Central memory CD8-positive, alpha-beta T cell (primary cell): ENCODE data around the gene MAN2A1.
"Not testable (repeated sequence)": the region's sequence is repeated elsewhere in the genome, so short reads cannot be mapped to it uniquely, and the experiment has no call there.

ENCODE experiments used
- ATAC-seq: fragments of 150-1000 bp; cut with Tn5 transposase; replicated peaks from 2 replicates; pipeline ENCODE4 v1.10.0; 2022; ENCODE audit warnings: mild to moderate bottlenecking, moderate FRiP score, moderate number of reproducible peaks; ENCODE audit not compliant: poor library complexity, severe bottlenecking; ENCODE audit errors: extremely low read depth
- DNase-seq, 2 donors: peaks; one replicate each; pipeline ENCODE4 v3.0.0; 2021; ENCODE audit warnings: low spot score in 2 of 2
- H3K27ac Mint-ChIP-seq: one replicate; pipeline ENCODE4 v1.8.0; 2022; ENCODE audit warnings: low read depth, mild to moderate bottlenecking, moderate library complexity, mixed read lengths
- H3K27me3 Mint-ChIP-seq: one replicate; pipeline ENCODE4 v1.8.0; 2022; ENCODE audit warnings: mixed read lengths
- H3K36me3 Mint-ChIP-seq: one replicate; pipeline ENCODE4 v1.8.0; 2022; ENCODE audit warnings: mild to moderate bottlenecking, moderate library complexity, mixed read lengths; ENCODE audit not compliant: insufficient read depth
- H3K4me1 Mint-ChIP-seq: one replicate; pipeline ENCODE4 v1.8.0; 2022; ENCODE audit warnings: mixed read lengths
- H3K4me3 Mint-ChIP-seq: one replicate; pipeline ENCODE4 v1.8.0; 2022; ENCODE audit warnings: mild to moderate bottlenecking, moderate library complexity, mixed read lengths
- H3K9me3 Mint-ChIP-seq: one replicate; pipeline ENCODE4 v1.8.0; 2022; ENCODE audit warnings: mixed read lengths

Gene MAN2A1

DNA sequence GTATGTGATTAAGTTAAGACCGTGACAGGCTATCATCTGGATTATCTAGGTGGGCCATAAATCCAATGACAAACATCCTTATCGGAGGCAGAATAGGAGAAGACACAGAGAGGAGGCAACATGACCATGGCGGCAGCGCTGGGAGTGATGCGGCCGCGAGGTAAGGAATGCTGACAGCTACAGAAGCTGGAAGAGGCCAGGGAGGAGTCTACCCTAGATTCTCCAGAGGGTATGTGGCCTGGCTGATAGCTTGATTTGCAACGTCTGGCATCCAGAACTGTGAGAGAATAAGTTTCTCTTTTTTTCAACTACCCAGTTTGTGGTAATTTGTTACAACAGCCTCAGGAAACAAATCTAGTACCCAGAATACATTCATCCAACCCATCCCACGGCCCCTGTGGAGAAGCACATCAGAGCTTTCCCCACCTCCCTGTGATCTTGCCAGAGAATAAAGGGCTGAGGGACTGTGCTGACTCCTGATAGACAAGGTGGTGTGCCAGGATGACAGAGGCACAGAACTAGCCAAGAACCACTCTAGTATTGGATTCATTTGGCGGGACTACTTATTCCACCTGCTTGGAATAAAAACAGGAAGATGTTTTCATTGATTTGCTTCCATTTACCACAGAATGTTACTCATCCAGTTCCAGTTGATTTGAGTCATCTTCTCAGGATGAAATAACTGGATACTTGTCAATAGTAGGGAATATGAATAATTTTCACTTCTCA is 187.4 kb downstream of the MAN2A1 start:
- Mint-ChIP-seq H3K27me3 (no peaks in the 10 kb centered on the region), H3K9me3 (no peaks in the 10 kb centered on the region), H3K36me3 (peaks cover 2% of the 10 kb centered on the region), H3K4me1 (peaks cover 8% of the 10 kb centered on the region), H3K4me3 (no peak overlapping the region), H3K27ac (no peak overlapping the region)
- ATAC-seq = no peak
- DNase-seq = no peak

DNA sequence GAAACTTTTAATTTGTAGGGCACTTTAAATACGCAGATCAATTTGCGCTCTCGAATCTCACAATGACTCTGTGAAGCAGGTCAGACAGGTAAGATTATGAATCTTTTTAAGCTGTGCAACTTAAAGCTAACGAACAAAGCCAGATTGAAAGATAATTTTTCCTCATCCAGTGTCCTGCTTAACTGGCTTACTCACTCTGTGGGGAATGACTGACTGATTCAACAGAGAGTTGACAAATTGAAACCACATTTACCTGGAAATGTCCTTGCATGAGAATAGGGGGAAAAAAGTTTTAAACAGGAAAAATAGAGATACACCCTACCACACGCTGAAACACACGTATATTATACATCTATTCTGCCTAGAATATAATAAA is 187.9 kb downstream of the MAN2A1 start:
- DNase-seq = no peak
- no peaks in the 10 kb centered on the region for H3K9me3 Mint-ChIP-seq
- ATAC-seq = no peak
- H3K4me3 Mint-ChIP-seq = no peak overlapping the region
- peaks cover 2% of the 10 kb centered on the region for H3K36me3 Mint-ChIP-seq
- H3K27ac Mint-ChIP-seq = no peak overlapping the region
- peaks cover 14% of the 10 kb centered on the region for H3K4me1 Mint-ChIP-seq
- H3K27me3 Mint-ChIP-seq = no peaks in the 10 kb centered on the region

DNA sequence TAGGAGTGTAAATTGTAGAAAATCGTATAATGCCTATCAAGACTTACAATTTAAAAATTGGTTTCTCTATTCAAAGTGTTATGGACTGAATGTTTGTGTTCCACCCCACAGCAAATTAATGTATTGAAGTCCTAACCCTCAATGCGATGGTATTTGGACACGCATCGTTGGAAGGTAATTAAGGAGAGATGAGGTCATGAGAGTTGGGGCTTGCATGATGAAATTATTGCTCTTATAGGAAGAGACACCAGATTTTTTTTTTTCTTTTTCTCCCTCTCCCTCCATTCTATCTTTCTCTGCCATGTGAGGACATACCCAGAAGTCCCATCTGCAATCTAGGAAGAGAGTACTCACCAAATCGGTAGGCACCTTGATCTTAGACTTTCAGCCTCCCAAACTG is 189.2 kb downstream of the MAN2A1 start:
- DNase-seq = no peak
- Mint-ChIP-seq H3K4me1 (peaks cover 15% of the 10 kb centered on the region), H3K9me3 (no peaks in the 10 kb centered on the region), H3K4me3 (no peak overlapping the region), H3K27me3 (no peaks in the 10 kb centered on the region), H3K36me3 (peaks cover 4% of the 10 kb centered on the region), H3K27ac (no peak overlapping the region)
- no peak for ATAC-seq

DNA sequence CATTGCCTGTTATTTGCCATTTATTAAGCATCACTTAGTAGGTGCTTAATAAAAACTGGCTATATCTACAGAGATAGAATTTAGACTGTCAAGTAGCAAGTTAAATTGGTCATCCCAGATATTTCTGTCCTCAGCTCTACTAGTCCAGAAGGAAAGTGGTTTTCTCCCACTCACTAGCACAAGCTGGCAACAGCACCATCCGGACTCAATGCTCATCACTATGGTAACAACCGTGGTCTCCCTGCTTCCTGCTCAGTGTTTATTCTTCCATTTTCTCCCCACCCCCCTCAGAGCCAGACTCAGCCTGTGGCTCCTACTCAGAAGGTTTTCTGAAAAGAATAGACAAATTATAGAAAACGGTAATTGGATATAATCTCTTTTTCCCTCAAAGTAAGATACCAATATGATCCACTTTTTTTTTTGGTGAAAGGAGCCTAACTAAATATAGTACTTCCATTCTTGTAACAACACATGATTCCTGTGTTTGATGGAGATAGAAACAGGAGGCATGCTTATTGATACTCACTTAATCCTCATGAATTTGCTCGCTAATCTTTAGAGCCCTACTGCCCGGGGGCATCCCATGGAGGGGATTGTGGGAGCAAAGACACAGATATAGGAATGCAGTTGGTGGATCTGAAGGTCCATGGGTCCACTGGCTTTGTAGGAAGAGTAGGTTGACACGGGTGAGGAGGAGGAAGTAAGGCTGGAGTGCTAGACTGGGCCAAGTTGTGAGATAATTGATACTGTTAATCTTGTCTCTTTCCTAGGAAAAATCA is 191.4 kb downstream of the MAN2A1 start:
- H3K4me3 Mint-ChIP-seq = no peak overlapping the region
- no peak for DNase-seq
- ATAC-seq = no peak
- no peaks in the 10 kb centered on the region for H3K27me3 Mint-ChIP-seq
- H3K9me3 Mint-ChIP-seq = no peaks in the 10 kb centered on the region
- H3K27ac Mint-ChIP-seq = no peak overlapping the region
- H3K36me3 Mint-ChIP-seq = peaks cover 4% of the 10 kb centered on the region
- H3K4me1 Mint-ChIP-seq = peaks cover 7% of the 10 kb centered on the region

DNA sequence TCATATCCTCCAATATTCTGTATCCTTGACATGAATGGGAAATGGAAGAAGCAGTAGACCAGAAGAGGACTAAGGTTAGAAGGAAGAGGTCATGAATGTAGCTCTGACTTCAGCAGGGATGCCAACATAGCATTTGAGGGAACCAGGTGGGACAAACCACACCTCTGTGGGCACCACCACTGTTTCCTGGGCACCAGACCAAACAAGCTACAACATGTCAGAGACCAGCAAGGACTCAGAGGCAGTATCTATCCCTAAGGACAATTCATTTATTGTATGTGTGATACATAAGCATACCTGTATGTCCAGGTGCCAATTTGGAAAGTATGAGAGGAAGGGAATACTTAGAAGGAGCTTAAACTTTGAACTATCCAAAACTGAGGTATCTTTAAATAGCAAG is 192.8 kb downstream of the MAN2A1 start:
- no peaks in the 10 kb centered on the region for H3K9me3 Mint-ChIP-seq
- ATAC-seq = no peak
- peak overlapping the region; percentile 3 for H3K27ac Mint-ChIP-seq
- peaks cover 4% of the 10 kb centered on the region for H3K36me3 Mint-ChIP-seq
- H3K4me1 Mint-ChIP-seq = peaks cover 7% of the 10 kb centered on the region
- no peaks in the 10 kb centered on the region for H3K27me3 Mint-ChIP-seq
- no peak overlapping the region for H3K4me3 Mint-ChIP-seq
- no peak for DNase-seq

DNA sequence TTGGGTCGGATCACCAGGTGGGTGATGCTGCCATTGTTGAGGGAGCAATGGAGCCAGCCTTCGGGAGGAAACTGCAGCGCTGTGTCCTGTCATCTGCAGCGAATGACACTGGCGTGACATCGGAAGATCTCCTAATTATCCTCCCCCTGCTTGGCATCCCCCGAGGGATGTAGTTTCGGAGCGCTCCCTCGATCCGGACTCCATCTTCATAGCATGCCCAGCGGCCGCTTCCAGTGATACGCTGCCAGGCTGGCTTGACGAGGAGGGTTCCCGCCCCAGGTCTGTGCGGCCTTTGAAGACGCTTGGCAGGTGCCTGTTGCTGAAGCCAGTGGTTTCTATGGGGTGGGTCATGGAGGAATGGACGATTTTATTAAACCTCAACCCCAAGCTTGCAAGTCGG is 194.9 kb downstream of the MAN2A1 start:
- Mint-ChIP-seq H3K9me3 (no peaks in the 10 kb centered on the region), H3K27ac (no peak overlapping the region), H3K4me3 (no peak overlapping the region), H3K36me3 (peaks cover 4% of the 10 kb centered on the region), H3K27me3 (no peaks in the 10 kb centered on the region), H3K4me1 (peaks cover 7% of the 10 kb centered on the region)
- no peak for ATAC-seq
- DNase-seq = no peak

DNA sequence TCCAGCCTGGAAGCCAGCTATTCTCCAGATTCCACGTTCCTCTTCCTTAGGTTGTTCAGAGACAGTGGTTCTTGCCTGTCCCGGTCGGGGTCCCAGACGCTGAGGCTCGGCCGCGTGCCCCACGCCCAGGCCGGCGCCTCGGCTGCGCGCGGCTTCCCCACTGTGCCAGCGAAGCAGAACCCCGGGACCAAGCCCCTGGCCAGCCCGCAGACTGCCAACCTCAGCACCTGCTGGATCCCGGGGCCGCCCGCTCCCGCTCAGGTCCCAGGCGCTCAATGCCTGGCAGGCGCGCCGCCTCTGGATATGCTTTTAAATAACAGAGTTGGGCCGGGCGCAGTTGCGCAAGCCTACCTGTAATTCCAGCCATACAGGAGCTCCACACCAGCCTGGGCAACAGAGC is 195.5 kb downstream of the MAN2A1 start:
- no peaks in the 10 kb centered on the region for H3K27me3 Mint-ChIP-seq
- ATAC-seq (no peak), DNase-seq (no peak)
- peaks cover 7% of the 10 kb centered on the region for H3K4me1 Mint-ChIP-seq
- peaks cover 4% of the 10 kb centered on the region for H3K36me3 Mint-ChIP-seq
- no peak overlapping the region for H3K27ac Mint-ChIP-seq
- no peaks in the 10 kb centered on the region for H3K9me3 Mint-ChIP-seq
- no peak overlapping the region for H3K4me3 Mint-ChIP-seq

DNA sequence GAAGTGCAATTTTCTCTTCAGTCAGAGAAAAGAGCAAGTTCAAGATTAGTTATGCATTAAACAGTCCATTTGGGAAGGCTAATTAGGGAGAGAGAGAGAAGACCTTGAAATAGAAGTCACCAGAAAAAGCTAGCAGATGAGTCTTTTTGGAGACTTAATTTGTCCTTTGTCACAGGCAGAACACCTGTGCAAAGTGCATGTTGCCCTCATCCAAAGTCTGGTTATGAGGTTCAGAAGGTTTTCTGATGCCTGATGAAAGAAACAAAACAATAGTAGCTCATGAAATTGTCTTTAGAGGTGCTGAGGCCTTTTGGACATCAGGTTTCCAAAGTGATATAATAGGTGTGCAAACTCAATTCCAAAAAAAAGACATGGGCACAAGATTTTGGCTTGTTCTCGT is 199.3 kb downstream of the MAN2A1 start:
- Mint-ChIP-seq H3K27ac (no peak overlapping the region), H3K4me1 (no peaks in the 10 kb centered on the region), H3K27me3 (no peaks in the 10 kb centered on the region), H3K9me3 (no peaks in the 10 kb centered on the region), H3K36me3 (no peaks in the 10 kb centered on the region), H3K4me3 (no peak overlapping the region)
- no peak for DNase-seq
- no peak for ATAC-seq

DNA sequence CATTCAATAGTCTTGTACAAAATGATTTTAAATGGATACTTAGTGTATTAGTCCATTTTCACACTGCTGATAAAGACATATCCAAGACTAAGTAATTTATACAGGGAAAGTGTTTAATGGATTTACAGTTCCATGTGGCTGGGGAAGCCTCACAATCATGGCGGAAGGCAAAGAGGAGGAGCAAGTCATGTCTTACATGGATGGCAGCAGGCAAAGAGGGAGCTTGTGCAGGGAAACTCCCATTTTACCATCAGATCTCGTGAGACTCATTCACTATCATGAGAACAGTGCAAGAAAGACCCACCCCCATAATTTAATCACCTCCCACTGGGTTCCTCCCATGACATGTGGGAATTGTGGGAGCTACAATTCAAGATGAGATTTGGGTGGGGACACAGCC is 203.5 kb downstream of the MAN2A1 start:
- not testable (repeated sequence) for ATAC-seq, DNase-seq, H3K9me3 Mint-ChIP-seq, H3K36me3 Mint-ChIP-seq, H3K27me3 Mint-ChIP-seq, H3K27ac Mint-ChIP-seq, H3K4me3 Mint-ChIP-seq, H3K4me1 Mint-ChIP-seq

DNA sequence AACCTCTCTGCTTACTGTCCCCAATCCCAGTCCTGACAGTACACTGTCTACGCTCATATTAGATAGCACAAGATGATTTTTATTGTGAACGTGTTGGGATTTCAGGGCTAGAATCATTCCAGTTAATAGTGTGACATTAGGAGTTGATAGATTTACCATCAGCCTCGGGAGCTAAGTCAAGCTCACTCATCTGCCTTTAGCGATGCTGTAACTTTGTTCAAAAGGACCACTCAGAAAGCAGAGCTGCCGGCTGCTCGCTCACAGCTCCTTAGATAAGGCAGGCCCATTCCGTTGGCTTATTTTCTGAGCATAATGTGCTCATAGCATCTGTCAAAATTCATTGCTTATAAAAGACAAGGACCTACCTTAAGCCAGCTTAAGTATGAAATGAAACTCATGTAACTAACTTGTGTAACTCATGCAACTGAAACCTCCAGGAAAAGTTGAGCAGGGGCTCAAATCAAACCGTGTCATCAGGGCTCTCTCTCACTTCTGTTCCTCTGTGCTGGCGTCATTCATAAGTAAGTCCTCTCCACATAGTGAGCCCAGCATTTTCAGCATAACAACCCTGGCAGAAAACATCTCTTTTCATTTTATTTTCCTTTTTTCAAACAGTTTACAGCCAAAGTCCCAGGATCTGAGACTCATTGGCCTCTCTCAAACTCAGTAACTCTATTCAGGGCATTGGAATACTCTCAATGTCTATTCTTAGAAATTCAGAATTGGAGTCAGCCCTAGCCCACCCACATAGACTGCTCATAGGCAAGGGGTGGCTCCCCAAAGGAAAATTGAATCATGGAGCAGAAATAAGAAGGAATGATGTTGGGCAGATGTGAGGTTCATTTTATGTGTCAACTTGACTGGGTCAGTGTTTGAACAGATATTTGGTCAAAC is 208.8 kb downstream of the MAN2A1 start:
- Mint-ChIP-seq H3K27me3 (no peaks in the 10 kb centered on the region), H3K4me1 (no peaks in the 10 kb centered on the region), H3K36me3 (no peaks in the 10 kb centered on the region), H3K27ac (no peak overlapping the region), H3K9me3 (no peaks in the 10 kb centered on the region), H3K4me3 (no peak overlapping the region)
- no peak for ATAC-seq
- no peak for DNase-seq

DNA sequence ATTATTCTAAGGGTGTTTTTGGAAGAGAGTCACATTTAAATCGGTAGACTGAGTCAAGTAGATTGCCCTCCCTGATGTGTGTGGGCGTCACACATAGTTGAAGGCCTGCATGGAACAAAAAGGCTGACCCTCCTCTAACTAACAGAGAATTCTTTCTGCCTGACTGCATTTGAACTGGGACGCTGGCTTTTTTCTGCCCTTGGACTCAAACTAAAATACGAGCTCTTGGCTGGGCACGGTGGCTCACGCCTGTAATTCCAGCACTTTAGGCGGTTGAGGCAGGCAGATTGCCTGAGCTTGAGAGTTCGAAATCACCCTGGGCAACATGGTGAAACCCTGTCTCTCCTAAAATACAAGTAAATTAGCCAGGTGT is 209.4 kb downstream of the MAN2A1 start:
- no peaks in the 10 kb centered on the region for H3K9me3 Mint-ChIP-seq
- H3K27ac Mint-ChIP-seq = no peak overlapping the region
- no peak overlapping the region for H3K4me3 Mint-ChIP-seq
- ATAC-seq (no peak), DNase-seq (no peak)
- no peaks in the 10 kb centered on the region for H3K36me3 Mint-ChIP-seq
- no peaks in the 10 kb centered on the region for H3K27me3 Mint-ChIP-seq
- no peaks in the 10 kb centered on the region for H3K4me1 Mint-ChIP-seq

DNA sequence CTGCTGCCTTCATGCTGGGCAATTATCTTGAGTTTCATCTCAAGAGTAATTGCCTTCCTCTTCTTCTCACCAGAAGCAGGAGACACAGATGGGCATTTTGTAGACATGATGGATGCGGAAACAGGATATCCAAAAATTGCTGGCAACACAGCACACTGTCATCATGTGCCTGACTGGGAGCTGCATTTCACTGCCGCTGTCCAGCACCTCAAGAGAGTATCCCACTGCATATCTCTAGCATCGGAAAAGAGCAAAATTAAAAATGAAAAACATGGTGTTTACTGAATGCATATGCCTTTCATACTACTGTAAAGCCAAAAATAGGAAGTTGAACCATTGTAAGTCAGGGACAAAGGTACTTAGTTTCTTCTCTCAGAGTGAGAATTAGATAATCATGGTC is 210.7 kb downstream of the MAN2A1 start:
- no peak overlapping the region for H3K4me3 Mint-ChIP-seq
- ATAC-seq (no peak), DNase-seq (no peak)
- H3K9me3 Mint-ChIP-seq = no peaks in the 10 kb centered on the region
- no peaks in the 10 kb centered on the region for H3K36me3 Mint-ChIP-seq
- H3K4me1 Mint-ChIP-seq = no peaks in the 10 kb centered on the region
- no peak overlapping the region for H3K27ac Mint-ChIP-seq
- H3K27me3 Mint-ChIP-seq = no peaks in the 10 kb centered on the region
